ENCODE measurements around the gene RPA3.

RPA3 gene

GRCh38 chr7:7612519-7612918 is 105.9 kb downstream of the RPA3 start:
- 0 out of 2 replicates have a peak, but pooled peaks cover 2% of the 10 kb centered on the region for H3F3A ChIP-seq (ENCODE audit: control insufficient read depth, insufficient read depth)
- no peaks in the 10 kb centered on the region for H3K9me2 ChIP-seq (replicated peaks; ENCODE audit: control insufficient read depth, low read length)
- no peaks in the 10 kb centered on the region for H3K4me1 ChIP-seq (ENCODE audit: control insufficient read depth, low read length)
- H3K9me3 ChIP-seq (ENCODE audit: control insufficient read depth, insufficient read depth, low read length), result no peaks in the 10 kb centered on the region
- no peak overlapping the region for H3K4me2 ChIP-seq (ENCODE audit: low read length)
- H3K79me2 ChIP-seq (ENCODE audit: control insufficient read depth, low read length), result no peaks in the 10 kb centered on the region
- no peaks in the 10 kb centered on the region for H3K27me3 ChIP-seq (ENCODE audit: control insufficient read depth, low read length)
- no peak overlapping the region for H3K4me3 ChIP-seq (ENCODE audit: low read length)
- TF ChIP-seq CTCF (IDR thresholded peaks at IDR 0.05; ENCODE audit: low read depth, low read length, poor library complexity, severe bottlenecking) (no peak), EZH2phosphoT487 (IDR thresholded peaks at IDR 0.05; ENCODE audit: borderline replicate concordance, low read length) (no peak)
- no peaks in the 10 kb centered on the region for H4K20me1 ChIP-seq (ENCODE audit: control insufficient read depth, insufficient read depth, low read depth, low read length)
- no peak overlapping the region for H3K27ac ChIP-seq (ENCODE audit: low read depth, low read length)
- H3K36me3 ChIP-seq (ENCODE audit: control insufficient read depth, low read length), result peaks cover 5% of the 10 kb centered on the region

- Histone ChIP-seq H3K36me3 (ENCODE audit: control insufficient read depth, low read length) (peaks cover 15% of the 10 kb centered on the region), H3K4me1 (ENCODE audit: control insufficient read depth, low read length) (no peaks in the 10 kb centered on the region)
- TF ChIP-seq CTCF (IDR thresholded peaks at IDR 0.05; ENCODE audit: low read depth, low read length, poor library complexity, severe bottlenecking), result no peak
- TF ChIP-seq EZH2phosphoT487 (IDR thresholded peaks at IDR 0.05; ENCODE audit: borderline replicate concordance, low read length), result no peak
These were observed 109.1 kb downstream of the RPA3 start for GRCh38 chr7:7609330-7609729.

GRCh38 chr7:7607010-7607409 is 111.4 kb downstream of the RPA3 start:
- H3K4me3 ChIP-seq (ENCODE audit: low read length), result no peak overlapping the region
- H3F3A ChIP-seq (ENCODE audit: control insufficient read depth, insufficient read depth), result no peaks in the 10 kb centered on the region
- H3K9me3 ChIP-seq (ENCODE audit: control insufficient read depth, insufficient read depth, low read length), result no peaks in the 10 kb centered on the region
- H3K79me2 ChIP-seq (ENCODE audit: control insufficient read depth, low read length), result no peaks in the 10 kb centered on the region
- no peak for TF ChIP-seq CTCF (IDR thresholded peaks at IDR 0.05; ENCODE audit: low read depth, low read length, poor library complexity, severe bottlenecking)
- TF ChIP-seq EZH2phosphoT487 (IDR thresholded peaks at IDR 0.05; ENCODE audit: borderline replicate concordance, low read length), result no peak
- no peaks in the 10 kb centered on the region for H3K27me3 ChIP-seq (ENCODE audit: control insufficient read depth, low read length)
- H3K36me3 ChIP-seq (ENCODE audit: control insufficient read depth, low read length), result peaks cover 15% of the 10 kb centered on the region
- H3K4me1 ChIP-seq (ENCODE audit: control insufficient read depth, low read length), result no peaks in the 10 kb centered on the region
- no peak overlapping the region for H3K27ac ChIP-seq (ENCODE audit: low read depth, low read length)
- H3K4me2 ChIP-seq (ENCODE audit: low read length), result no peak overlapping the region
- H4K20me1 ChIP-seq (ENCODE audit: control insufficient read depth, insufficient read depth, low read depth, low read length), result no peaks in the 10 kb centered on the region
- H3K9me2 ChIP-seq (replicated peaks; ENCODE audit: control insufficient read depth, low read length), result no peaks in the 10 kb centered on the region

More at GRCh38 chr7:7609330-7609729, 109.1 kb downstream of the RPA3 start:
- H3K9me2 ChIP-seq (replicated peaks; ENCODE audit: control insufficient read depth, low read length), result no peaks in the 10 kb centered on the region
- no peaks in the 10 kb centered on the region for H3K27me3 ChIP-seq (ENCODE audit: control insufficient read depth, low read length)
- H3K9me3 ChIP-seq (ENCODE audit: control insufficient read depth, insufficient read depth, low read length), result no peaks in the 10 kb centered on the region
- no peak overlapping the region for H3K4me2 ChIP-seq (ENCODE audit: low read length)
- 0 out of 2 replicates have a peak, but pooled peaks cover 2% of the 10 kb centered on the region for H3F3A ChIP-seq (ENCODE audit: control insufficient read depth, insufficient read depth)
- H3K27ac ChIP-seq (ENCODE audit: low read depth, low read length), result no peak overlapping the region
- H3K4me3 ChIP-seq (ENCODE audit: low read length), result no peak overlapping the region
- no peaks in the 10 kb centered on the region for H4K20me1 ChIP-seq (ENCODE audit: control insufficient read depth, insufficient read depth, low read depth, low read length)
- H3K79me2 ChIP-seq (ENCODE audit: control insufficient read depth, low read length), result no peaks in the 10 kb centered on the region

Data from DOHH2 (cell line).